Mucosa of descending colon (tissue), 3 donors: ENCODE measurements around the gene OR52N4. TPM values are rescaled to one million over a fixed set of nuclear protein-coding genes. Genes with fewer than 3 reads are reported as not detected.

ENCODE experiments used
- ATAC-seq: fragments of 200-7000 bp; cut with Tn5 transposase; one replicate; pipeline ENCODE4 v1.9.1; 2020; ENCODE audit warnings: mild to moderate bottlenecking, moderate library complexity
- DNase-seq, 3 donors: peaks; one replicate each; pipeline ENCODE4 v3.0.0-alpha.2; 2020
- H3K36me3 ChIP-seq: fragments of 200-600 bp; one replicate; pipeline ENCODE4 v1.8.0; 2021; ENCODE audit warnings: low read depth, mild to moderate bottlenecking
- H3K4me1 ChIP-seq: fragments of 200-600 bp; one replicate; pipeline ENCODE4 v1.8.0; 2021; ENCODE audit warnings: low read depth, mild to moderate bottlenecking
- H3K4me3 ChIP-seq: fragments of 200-600 bp; one replicate; pipeline ENCODE4 v1.8.0; 2021; ENCODE audit warnings: mild to moderate bottlenecking
- H3K9me3 ChIP-seq: fragments of 200-600 bp; one replicate; pipeline ENCODE4 v1.8.0; 2021; ENCODE audit warnings: mild to moderate bottlenecking
- intact Hi-C, 2 donors: fragments of 100-400 bp; cut with DNase I in 1 of 2; cut with micrococcal nuclease in 1 of 2; formaldehyde crosslinking; loops; one replicate each; pipeline versions ENCODE4 v1.11.0 to v1.11.1; 2022; cut with DNase I, micrococcal nuclease
- total RNA-seq, 3 donors: library from RNA; stranded (reverse); fragmentation: NEBNext Ultra II Directional in 2 of 3; extraction: Animal tissue kit (Norgen Biotek cat#: 25700) in 2 of 3; gene quantifications; one replicate each; pipeline versions ENCODE4 v1.2.1 to v1.2.4, GENCODE V29; 2021 to 2023
- TF ChIP-seq, protein P1 (sequence below): fragments of 200-600 bp; IDR thresholded peaks from one replicate; pipeline ENCODE4 v1.8.0; 2022; ENCODE audit warnings: antibody characterized with exemption, mild to moderate bottlenecking
- donor health status: DM: no; HTN: no; CAD: no; lungs with moderate emphysema.
- donor health status: DM: no; HTN: no; CAD: no.
- donor health status: DM: no; HTN: yes; CAD: no.

OR52N4 gene
- total RNA-seq, 3 donors from 2014 or later = not detected

DNA sequence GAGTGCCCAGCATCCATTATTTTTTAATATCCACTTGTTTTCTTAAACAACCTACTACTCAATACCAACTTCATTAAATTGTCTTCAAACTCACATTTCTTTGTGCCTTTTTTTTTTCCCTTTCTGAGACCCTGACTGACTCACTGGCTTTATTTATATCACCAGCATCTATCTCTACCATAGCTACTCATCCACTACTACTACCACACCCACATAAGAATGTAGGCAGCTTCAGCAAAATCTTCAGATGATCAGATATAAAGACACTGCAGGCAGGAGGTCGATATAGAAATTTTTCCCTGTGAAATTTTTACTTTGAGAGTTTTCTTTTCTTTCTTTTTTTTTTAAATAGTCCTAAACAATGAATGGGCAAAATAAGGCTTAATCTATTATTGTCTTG, 15.6 kb upstream of the OR52N4 start:
- no peaks in the 10 kb centered on the region for H3K36me3 ChIP-seq
- no peaks in the 10 kb centered on the region for H3K9me3 ChIP-seq
- no peak for ATAC-seq
- TF ChIP-seq, protein P1, sequence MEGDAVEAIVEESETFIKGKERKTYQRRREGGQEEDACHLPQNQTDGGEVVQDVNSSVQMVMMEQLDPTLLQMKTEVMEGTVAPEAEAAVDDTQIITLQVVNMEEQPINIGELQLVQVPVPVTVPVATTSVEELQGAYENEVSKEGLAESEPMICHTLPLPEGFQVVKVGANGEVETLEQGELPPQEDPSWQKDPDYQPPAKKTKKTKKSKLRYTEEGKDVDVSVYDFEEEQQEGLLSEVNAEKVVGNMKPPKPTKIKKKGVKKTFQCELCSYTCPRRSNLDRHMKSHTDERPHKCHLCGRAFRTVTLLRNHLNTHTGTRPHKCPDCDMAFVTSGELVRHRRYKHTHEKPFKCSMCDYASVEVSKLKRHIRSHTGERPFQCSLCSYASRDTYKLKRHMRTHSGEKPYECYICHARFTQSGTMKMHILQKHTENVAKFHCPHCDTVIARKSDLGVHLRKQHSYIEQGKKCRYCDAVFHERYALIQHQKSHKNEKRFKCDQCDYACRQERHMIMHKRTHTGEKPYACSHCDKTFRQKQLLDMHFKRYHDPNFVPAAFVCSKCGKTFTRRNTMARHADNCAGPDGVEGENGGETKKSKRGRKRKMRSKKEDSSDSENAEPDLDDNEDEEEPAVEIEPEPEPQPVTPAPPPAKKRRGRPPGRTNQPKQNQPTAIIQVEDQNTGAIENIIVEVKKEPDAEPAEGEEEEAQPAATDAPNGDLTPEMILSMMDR = no peak
- no peak overlapping the region for H3K4me3 ChIP-seq
- DNase-seq = no peak
- intact Hi-C loops = no loop called here
- no peaks in the 10 kb centered on the region for H3K4me1 ChIP-seq

DNA sequence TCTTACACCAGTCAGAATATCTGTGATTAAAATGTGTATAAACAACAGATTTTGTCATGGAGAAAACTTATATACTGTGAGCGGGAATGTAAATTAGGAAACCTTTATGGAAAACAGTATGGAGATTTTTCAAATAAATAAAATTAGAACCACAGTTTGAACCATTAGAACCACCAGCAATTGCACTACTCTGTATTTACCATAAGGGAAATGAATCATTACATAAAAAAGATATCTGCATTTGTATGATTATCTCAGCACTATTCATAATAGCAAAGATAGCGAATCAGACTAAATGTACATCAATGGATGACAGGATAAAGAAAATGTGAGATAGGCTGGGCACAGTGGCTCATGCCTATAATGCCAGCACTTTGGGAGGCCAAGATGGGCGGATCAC, 7.4 kb upstream of the OR52N4 start:
- no peak for DNase-seq
- Histone ChIP-seq H3K9me3 (no peaks in the 10 kb centered on the region), H3K4me1 (no peaks in the 10 kb centered on the region), H3K36me3 (no peaks in the 10 kb centered on the region), H3K4me3 (no peak overlapping the region)
- ATAC-seq = no peak
- intact Hi-C loops = no loop called here
- TF ChIP-seq, protein P1 = no peak

DNA sequence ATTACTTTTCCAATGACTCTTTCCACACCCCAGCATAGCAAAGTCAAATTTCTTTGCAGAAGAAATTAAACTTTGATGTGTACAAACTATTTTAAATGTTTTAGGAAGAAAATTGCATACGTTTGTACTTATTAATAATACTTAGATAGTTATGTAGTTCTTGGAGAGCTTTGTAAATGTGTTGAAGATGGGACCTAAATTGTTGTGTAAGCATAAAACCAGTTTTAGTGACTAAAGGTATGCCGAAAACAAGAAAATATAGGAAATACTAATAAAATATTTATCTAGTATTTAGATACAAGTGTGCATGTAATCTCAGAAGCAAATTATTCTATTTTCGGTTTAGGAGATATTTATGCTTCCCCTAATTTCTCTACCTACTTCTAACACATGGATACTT, 4.2 kb upstream of the OR52N4 start:
- Histone ChIP-seq H3K36me3 (no peaks in the 10 kb centered on the region), H3K4me1 (no peaks in the 10 kb centered on the region), H3K9me3 (no peaks in the 10 kb centered on the region), H3K4me3 (no peak overlapping the region)
- DNase-seq = no peak
- intact Hi-C loops = no loop called here
- ATAC-seq = no peak
- TF ChIP-seq, protein P1 = no peak

DNA sequence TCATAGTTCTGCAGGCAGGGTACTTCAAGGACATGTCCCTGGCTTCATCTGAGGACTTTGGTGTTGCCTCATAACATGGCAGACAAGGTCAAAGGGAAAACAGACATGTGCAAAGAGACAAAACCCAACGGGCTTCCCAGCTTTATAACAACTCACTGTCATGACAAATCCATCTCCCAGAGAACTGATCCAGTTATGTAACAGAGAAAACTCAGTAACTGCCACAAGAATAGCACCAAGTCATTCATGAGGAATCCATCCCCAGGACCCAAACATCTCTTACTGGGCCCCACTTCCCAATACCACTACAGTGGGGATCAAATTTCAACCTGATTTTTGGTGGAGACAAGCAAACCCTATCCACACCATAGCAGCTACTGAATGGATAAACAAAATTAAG, 13.0 kb downstream of the OR52N4 start:
- Histone ChIP-seq H3K9me3 (no peaks in the 10 kb centered on the region), H3K36me3 (no peaks in the 10 kb centered on the region), H3K4me3 (no peak overlapping the region), H3K4me1 (no peaks in the 10 kb centered on the region)
- ATAC-seq (no peak), DNase-seq (no peak)
- intact Hi-C loops = no loop called here
- TF ChIP-seq, protein P1 = no peak

DNA sequence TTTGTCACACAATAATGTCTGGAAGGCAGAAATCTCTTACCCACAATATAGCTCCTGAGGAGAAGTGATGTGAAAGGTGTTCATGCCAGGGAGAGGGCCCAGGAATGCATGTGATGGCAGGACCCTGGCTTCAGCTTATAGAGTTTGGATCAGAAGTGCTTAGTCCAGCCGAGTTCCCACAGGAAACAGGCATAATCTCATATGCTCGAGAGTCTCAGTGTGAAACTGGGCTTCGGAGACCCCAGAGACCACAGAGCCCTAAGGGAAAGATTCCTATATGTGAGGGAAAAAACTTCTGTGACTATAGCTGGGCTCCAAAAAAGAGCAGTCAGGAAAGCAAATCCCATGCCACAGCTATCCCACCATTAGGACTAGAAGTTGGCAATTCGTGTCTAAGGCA, 29.2 kb downstream of the OR52N4 start, which contains the start of gene OR52N5:
OR52N5 (minus strand) TSS at position 101 of the 400 bp plus-strand sequence. CDS start 4,721 bp downstream, outside the sequence.
- ATAC-seq = no peak
- no peak for DNase-seq
- Histone ChIP-seq H3K36me3 (no peaks in the 10 kb centered on the region), H3K4me3 (no peak within 1 kb of the TSS), H3K9me3 (no peaks in the 10 kb centered on the region), H3K4me1 (no peaks in the 10 kb centered on the region)
- intact Hi-C loops = no loop called here
- TF ChIP-seq, protein P1 = no peak

DNA sequence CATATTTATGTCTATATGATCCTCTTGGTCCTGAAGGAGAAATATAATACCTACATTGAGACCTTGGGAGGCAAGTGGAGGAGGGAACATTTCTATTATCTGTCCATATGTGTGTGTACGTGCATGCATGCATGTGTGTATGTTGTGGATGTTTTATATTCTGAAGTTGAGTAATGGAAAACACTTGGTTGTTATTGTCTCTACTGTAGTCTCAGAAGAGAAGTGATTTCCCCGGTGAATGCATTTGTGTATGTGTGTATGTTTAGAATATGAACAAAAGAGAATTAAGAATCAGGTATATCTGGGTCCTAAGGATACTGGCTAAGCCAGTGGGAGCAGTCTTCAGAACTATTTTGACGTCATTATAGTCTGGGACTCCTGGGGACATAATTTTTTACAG, 37.1 kb downstream of the OR52N4 start, which contains the start of gene OR52N1:
OR52N1 (minus strand) TSS at position 101 of the 400 bp plus-strand sequence. CDS start 2,449 bp downstream, outside the sequence.
- H3K4me3 ChIP-seq = no peak within 1 kb of the TSS
- no peaks in the 10 kb centered on the region for H3K4me1 ChIP-seq
- no peaks in the 10 kb centered on the region for H3K9me3 ChIP-seq
- H3K36me3 ChIP-seq = no peaks in the 10 kb centered on the region
- DNase-seq (no peak), ATAC-seq (no peak)
- intact Hi-C loops = no loop called here
- TF ChIP-seq, protein P1 = no peak
